Common myeloid progenitor, CD34-positive (primary cell): ENCODE measurements around the gene RNF13.

Source experiments
- CTCF ChIA-PET: fragments of 350-600 bp; sonication (Branson Sonifier 250); formaldehyde crosslinking; loops from one replicate; lab custom pipeline; 2021; ENCODE audit warnings: antibody characterized with exemption; lab: Charles Lee
- POLR2A ChIA-PET: fragments of 350-600 bp; sonication (Branson Sonifier 250); formaldehyde crosslinking; loops from one replicate; lab custom pipeline; 2021; ENCODE audit warnings: antibody characterized with exemption; lab: Charles Lee
- DNase-seq, 3 donors: peaks; one replicate each; pipeline versions ENCODE4 v3.0.0 to v3.0.0-alpha.2; 2013
- H3K27ac ChIP-seq, 2 experiments: 1 replicate in 1 of 2; 2 replicates in 1 of 2; pipeline ENCODE4 v1.7.0; 2013; ENCODE audit warnings: inconsistent platforms in 2 of 2, low read length in 2 of 2, mild to moderate bottlenecking in 2 of 2, low read depth in 1 of 2, moderate library complexity in 1 of 2; ENCODE audit not compliant: severe bottlenecking in 2 of 2, insufficient read depth in 1 of 2, poor library complexity in 1 of 2
- H3K27me3 ChIP-seq, 5 experiments: replicated peaks in 2 of 5; 1 replicate in 3 of 5; 2 replicates in 2 of 5; pipeline versions ENCODE4 v1.6.1 to v1.7.0; 2013; ENCODE audit warnings: low read length in 4 of 5, mild to moderate bottlenecking in 2 of 5, moderate library complexity in 2 of 5, inconsistent platforms in 1 of 5; ENCODE audit not compliant: insufficient read depth in 5 of 5, control insufficient read depth in 4 of 5
- H3K36me3 ChIP-seq, 4 experiments: 1 replicate in 2 of 4; 2 replicates in 2 of 4; pipeline versions ENCODE4 v1.6.1 to v1.7.0; 2013; ENCODE audit warnings: low read length in 3 of 4, control low read depth in 1 of 4, mild to moderate bottlenecking in 1 of 4; ENCODE audit not compliant: control insufficient read depth in 4 of 4, insufficient read depth in 4 of 4
- H3K4me1 ChIP-seq, 4 experiments: 1 replicate in 3 of 4; 2 replicates in 1 of 4; pipeline versions ENCODE4 v1.6.1 to v1.7.1; 2013; ENCODE audit warnings: low read length in 3 of 4, mild to moderate bottlenecking in 3 of 4, control low read depth in 1 of 4, inconsistent platforms in 1 of 4, moderate library complexity in 1 of 4; ENCODE audit not compliant: control insufficient read depth in 4 of 4, insufficient read depth in 4 of 4; ENCODE audit errors: control extremely low read depth in 1 of 4
- H3K4me3 ChIP-seq, 7 experiments: 1 replicate in 4 of 7; 2 replicates in 3 of 7; pipeline versions ENCODE4 v1.5.1 to v1.7.0; 2013; ENCODE audit warnings: mild to moderate bottlenecking in 7 of 7, low read length in 6 of 7, moderate library complexity in 6 of 7, inconsistent platforms in 2 of 7, low read depth in 2 of 7, control low read depth in 1 of 7; ENCODE audit not compliant: insufficient read depth in 4 of 7, control insufficient read depth in 1 of 7; ENCODE audit errors: extremely low read depth in 1 of 7
- H3K9me3 ChIP-seq, 5 experiments: 1 replicate in 4 of 5; 2 replicates in 1 of 5; pipeline versions ENCODE4 v1.6.1 to v1.7.1; 2013; ENCODE audit warnings: low read length in 4 of 5, mild to moderate bottlenecking in 2 of 5, inconsistent platforms in 1 of 5, low read depth in 1 of 5, moderate library complexity in 1 of 5; ENCODE audit not compliant: control insufficient read depth in 4 of 5, insufficient read depth in 2 of 5; ENCODE audit errors: control extremely low read depth in 1 of 5
- WGBS: methylation state at CpG from one replicate; pipeline ENCODE4 v1.1.5; 2013; ENCODE audit not compliant: insufficient coverage; 5-methylcytosine and 5-hydroxymethylcytosine counted together

The RNF13 gene

GRCh38 chr3:149844091-149844490, 31.1 kb downstream of the RNF13 start:
- CTCF ChIA-PET, result interaction anchor here (1.1 kb wide), 1 partner anchor 78 kb away, joined by 3 read pairs; no protein-coding TSS in a partner anchor
- no CpG with 5 or more reads among the region's 2 CpGs for whole genome bisulfite sequencing
- no peak overlapping the region for H3K27ac ChIP-seq

GRCh38 chr3:149845570-149846244, 32.7 kb downstream of the RNF13 start:
- H3K9me3 ChIP-seq, result peaks cover 0 to 1% (median 0%) of the 10 kb centered on the region in 5 experiments
- ChIA-PET POLR2A (no interaction called here), CTCF (interaction anchor here (1.3 to 1.5 kb wide), 2 partner anchors 35 to 37 kb away, joined by 4 to 6 read pairs; no protein-coding TSS in a partner anchor)
- no peaks in the 10 kb centered on the region for H3K27me3 ChIP-seq
- H3K4me1 ChIP-seq, result no peaks in the 10 kb centered on the region
- no peak overlapping the region for H3K27ac ChIP-seq
- DNase-seq, result no peak
- H3K36me3 ChIP-seq, result peaks cover 10 to 26% (median 13%) of the 10 kb centered on the region in 4 experiments
- no peak overlapping the region for H3K4me3 ChIP-seq
- 100% methylated on average over 1 of the region's 1 CpG for WGBS

More at GRCh38 chr3:149844091-149844490, 31.1 kb downstream of the RNF13 start:
- Histone ChIP-seq H3K27me3 (no peaks in the 10 kb centered on the region), H3K4me3 (no peak overlapping the region), H3K4me1 (no peaks in the 10 kb centered on the region), H3K9me3 (peaks cover 1 to 4% (median 4%) of the 10 kb centered on the region in 5 experiments), H3K36me3 (peaks cover 10 to 26% (median 12%) of the 10 kb centered on the region in 4 experiments)
- DNase-seq, result no peak
- POLR2A ChIA-PET, result no interaction called here

- CTCF ChIA-PET, result interaction anchor here (0.7 to 1.3 kb wide), 2 partner anchors 10 to 13 kb away, joined by 3 to 5 read pairs; no protein-coding TSS in a partner anchor
- H3K4me1 ChIP-seq, result peaks cover 0 to 2% (median 0%) of the 10 kb centered on the region in 4 experiments
- H3K27me3 ChIP-seq, result no peaks in the 10 kb centered on the region
- no peak overlapping the region for H3K4me3 ChIP-seq
- POLR2A ChIA-PET, result no interaction called here
- 100% methylated on average over 1 of the region's 1 CpG for WGBS
- H3K9me3 ChIP-seq, result peaks cover 0 to 1% (median 0%) of the 10 kb centered on the region in 5 experiments
- no peak overlapping the region for H3K27ac ChIP-seq
- H3K36me3 ChIP-seq, result peaks cover 10 to 34% (median 17%) of the 10 kb centered on the region in 4 experiments
- peak in 2 of 3 donors; percentile 13 to 30 for DNase-seq
Measured at GRCh38 chr3:149848238-149848637, 35.2 kb downstream of the RNF13 start.

GRCh38 chr3:149848688-149849087, 35.7 kb downstream of the RNF13 start:
- DNase-seq, result no peak
- peaks cover 0 to 2% (median 0%) of the 10 kb centered on the region in 4 experiments for H3K4me1 ChIP-seq
- CTCF ChIA-PET, result no interaction called here
- H3K9me3 ChIP-seq, result peaks cover 0 to 1% (median 0%) of the 10 kb centered on the region in 5 experiments
- peaks cover 10 to 34% (median 17%) of the 10 kb centered on the region in 4 experiments for H3K36me3 ChIP-seq
- no peak overlapping the region for H3K27ac ChIP-seq
- no CpG with 5 or more reads among the region's 1 CpG for WGBS
- POLR2A ChIA-PET, result no interaction called here
- no peaks in the 10 kb centered on the region for H3K27me3 ChIP-seq
- no peak overlapping the region for H3K4me3 ChIP-seq

- Histone ChIP-seq H3K27ac (no peak overlapping the region), H3K27me3 (no peaks in the 10 kb centered on the region), H3K4me3 (no peak overlapping the region), H3K4me1 (peaks cover 0 to 2% (median 0%) of the 10 kb centered on the region in 4 experiments), H3K9me3 (peaks cover 0 to 6% (median 0%) of the 10 kb centered on the region in 5 experiments), H3K36me3 (peaks cover 19 to 50% (median 27%) of the 10 kb centered on the region in 4 experiments)
- WGBS, result 90% methylated on average over 5 of the region's 6 CpGs
- POLR2A ChIA-PET, result no interaction called here
- CTCF ChIA-PET, result interaction anchor here (1.2 to 1.4 kb wide), 2 partner anchors 18 to 43 kb away, joined by 3 read pairs; no protein-coding TSS in a partner anchor
- peak; percentile 23 to 65 (median 49) for DNase-seq
Measured at GRCh38 chr3:149850787-149851584, 38.0 kb downstream of the RNF13 start.

GRCh38 chr3:149858911-149859310, 45.9 kb downstream of the RNF13 start:
- H3K9me3 ChIP-seq, result peaks cover 0 to 6% (median 0%) of the 10 kb centered on the region in 5 experiments
- 100% methylated on average over 1 of the region's 2 CpGs for WGBS
- H3K27ac ChIP-seq, result no peak overlapping the region
- no peaks in the 10 kb centered on the region for H3K4me1 ChIP-seq
- H3K36me3 ChIP-seq, result peaks cover 17 to 30% (median 21%) of the 10 kb centered on the region in 4 experiments
- ChIA-PET CTCF (interaction anchor here (1.2 kb wide), 1 partner anchor 74 kb away, joined by 3 read pairs; no protein-coding TSS in a partner anchor), POLR2A (interaction anchor here (0.6 kb wide), 1 partner anchor 274 kb away, joined by 3 read pairs; no protein-coding TSS in a partner anchor)
- DNase-seq, result no peak
- no peaks in the 10 kb centered on the region for H3K27me3 ChIP-seq
- no peak overlapping the region for H3K4me3 ChIP-seq
